Muscle of leg (tissue), 11 donors: ENCODE measurements around the gene NR4A2. TPM values are rescaled to one million over a fixed set of nuclear protein-coding genes. Genes with fewer than 3 reads are reported as not detected.

Experiments used
- DNase-seq: peaks from one replicate; pipeline ENCODE4 v3.0.0; 2013
- H3K27ac ChIP-seq: one replicate; pipeline ENCODE4 v1.5.1; 2013; ENCODE audit warnings: mild to moderate bottlenecking, low read length, control low read depth
- H3K27me3 ChIP-seq: one replicate; pipeline ENCODE4 v1.6.1; 2013; ENCODE audit warnings: low read length; ENCODE audit not compliant: control insufficient read depth, insufficient read depth
- H3K36me3 ChIP-seq: one replicate; pipeline ENCODE4 v1.6.1; 2013; ENCODE audit warnings: low read length; ENCODE audit not compliant: control insufficient read depth, insufficient read depth
- H3K4me1 ChIP-seq: one replicate; pipeline ENCODE4 v1.6.1; 2013; ENCODE audit warnings: low read length; ENCODE audit not compliant: control insufficient read depth, insufficient read depth
- H3K4me3 ChIP-seq: one replicate; pipeline ENCODE4 v1.5.1; 2013; ENCODE audit warnings: low read length, control low read depth
- H3K9me3 ChIP-seq: replicated peaks from 2 replicates; pipeline ENCODE4 v1.6.1; 2013; ENCODE audit warnings: low read depth, low read length; ENCODE audit not compliant: control insufficient read depth
- WGBS: methylation state at CpG from one replicate; pipeline ENCODE4 v1.1.5; 2013; ENCODE audit warnings: missing lambda C conversion rate; ENCODE audit not compliant: insufficient coverage; 5-methylcytosine and 5-hydroxymethylcytosine counted together
- polyA plus RNA-seq, 8 donors: library from polyadenylated mRNA; unstranded; fragments of 120-200 nt; gene quantifications; one replicate each; pipeline versions ENCODE4 v1.2.1 to v1.2.3, GENCODE V29; 2013; ENCODE audit warnings: inconsistent platforms in 1 of 8, low replicate concordance in 1 of 8; ENCODE audit not compliant: insufficient read length in 8 of 8, insufficient read depth in 1 of 8
- total RNA-seq: library from RNA; stranded (reverse); fragments of 120-200 nt; gene quantifications from one replicate; pipeline ENCODE4 v1.2.4, GENCODE V29; 2013

NR4A2 gene
- total and polyA plus RNA-seq, 9 donors = 1.0 to 4.3 (median 1.9) TPM

DNA sequence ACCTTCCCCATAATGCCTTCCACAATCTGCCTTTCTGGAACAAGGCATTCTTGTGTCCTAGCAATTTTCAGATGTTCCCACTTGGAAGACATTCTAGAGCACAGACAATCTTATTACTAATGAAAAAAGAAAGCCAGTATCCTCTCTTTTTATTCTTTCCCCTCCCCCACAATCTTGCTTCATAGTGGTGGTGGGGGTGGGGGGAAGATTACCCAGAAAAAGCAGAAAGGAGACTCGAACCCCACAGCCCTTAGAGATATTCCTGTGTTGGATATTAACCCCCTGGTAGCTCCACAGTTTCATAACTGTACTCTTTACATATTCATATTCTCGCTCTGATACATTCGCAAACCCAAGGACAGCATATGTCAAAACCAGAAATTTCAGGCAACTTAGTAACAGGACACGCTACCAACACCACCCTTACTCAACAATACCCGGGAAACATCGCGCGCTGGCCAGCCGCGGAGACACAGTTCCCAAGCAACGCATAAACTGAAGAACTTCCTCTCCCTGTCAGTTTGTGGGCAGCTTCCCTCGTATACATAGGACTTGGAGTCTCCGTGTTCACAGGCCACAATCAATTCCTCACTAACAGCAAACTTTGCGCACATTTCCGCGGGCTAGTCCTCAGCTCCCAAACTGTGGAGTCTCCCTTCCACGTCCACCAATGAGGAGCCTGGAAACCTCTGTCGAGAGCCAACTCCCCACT lies 793 bp downstream of the NR4A2 start:
- H3K9me3 ChIP-seq = no peaks in the 10 kb centered on the region
- peak overlapping the region; percentile 67 for H3K4me3 ChIP-seq
- H3K27me3 ChIP-seq = peaks cover 65% of the 10 kb centered on the region
- DNase-seq = peak; percentile 89
- H3K4me1 ChIP-seq = peaks cover 29% of the 10 kb centered on the region
- no peaks in the 10 kb centered on the region for H3K36me3 ChIP-seq
- peak overlapping the region; percentile 97 for H3K27ac ChIP-seq
- WGBS = under 1% methylated on average over 16 of the region's 18 CpGs

DNA sequence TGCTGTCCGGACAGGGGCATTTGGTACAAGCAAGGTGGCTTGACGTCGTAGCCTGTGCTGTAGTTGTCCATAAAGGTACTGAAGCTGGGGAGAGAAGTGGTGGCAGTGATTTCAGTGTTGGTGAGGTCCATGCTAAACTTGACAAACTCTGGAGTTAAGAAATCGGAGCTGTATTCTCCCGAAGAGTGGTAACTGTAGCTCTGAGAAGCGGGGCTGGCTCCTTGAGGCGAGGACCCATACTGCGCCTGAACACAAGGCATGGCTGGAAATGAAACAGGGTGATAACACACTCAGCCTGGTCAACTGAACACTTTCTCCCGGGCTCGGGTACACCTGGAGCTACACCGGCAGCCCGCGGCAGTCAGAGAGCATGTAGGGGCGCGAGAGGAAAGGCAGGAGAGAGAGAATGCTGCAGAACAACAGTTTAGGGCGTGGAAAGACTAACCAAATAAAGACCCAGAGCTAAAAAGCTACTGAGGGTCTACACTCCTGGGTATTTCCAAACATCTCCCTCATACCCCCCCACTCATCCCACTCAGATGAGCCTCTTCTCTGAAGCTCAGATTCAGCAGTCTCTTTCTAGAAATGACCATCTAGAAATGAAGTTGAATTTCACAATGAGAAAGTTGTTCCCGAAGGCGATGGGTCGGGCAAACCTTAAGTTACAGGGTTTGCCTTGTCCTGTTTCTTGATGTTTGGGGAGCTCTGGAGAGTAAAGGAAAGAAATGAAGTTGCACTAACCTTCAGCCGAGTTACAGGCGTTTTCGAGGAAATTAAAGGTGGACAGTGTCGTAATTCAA lies 2.4 kb downstream of the NR4A2 start:
- Histone ChIP-seq H3K27me3 (peaks cover 81% of the 10 kb centered on the region), H3K9me3 (no peaks in the 10 kb centered on the region), H3K36me3 (no peaks in the 10 kb centered on the region), H3K27ac (no peak overlapping the region), H3K4me3 (no peak overlapping the region), H3K4me1 (peaks cover 29% of the 10 kb centered on the region)
- no peak for DNase-seq
- WGBS = 14% methylated on average over 17 of the region's 23 CpGs

DNA sequence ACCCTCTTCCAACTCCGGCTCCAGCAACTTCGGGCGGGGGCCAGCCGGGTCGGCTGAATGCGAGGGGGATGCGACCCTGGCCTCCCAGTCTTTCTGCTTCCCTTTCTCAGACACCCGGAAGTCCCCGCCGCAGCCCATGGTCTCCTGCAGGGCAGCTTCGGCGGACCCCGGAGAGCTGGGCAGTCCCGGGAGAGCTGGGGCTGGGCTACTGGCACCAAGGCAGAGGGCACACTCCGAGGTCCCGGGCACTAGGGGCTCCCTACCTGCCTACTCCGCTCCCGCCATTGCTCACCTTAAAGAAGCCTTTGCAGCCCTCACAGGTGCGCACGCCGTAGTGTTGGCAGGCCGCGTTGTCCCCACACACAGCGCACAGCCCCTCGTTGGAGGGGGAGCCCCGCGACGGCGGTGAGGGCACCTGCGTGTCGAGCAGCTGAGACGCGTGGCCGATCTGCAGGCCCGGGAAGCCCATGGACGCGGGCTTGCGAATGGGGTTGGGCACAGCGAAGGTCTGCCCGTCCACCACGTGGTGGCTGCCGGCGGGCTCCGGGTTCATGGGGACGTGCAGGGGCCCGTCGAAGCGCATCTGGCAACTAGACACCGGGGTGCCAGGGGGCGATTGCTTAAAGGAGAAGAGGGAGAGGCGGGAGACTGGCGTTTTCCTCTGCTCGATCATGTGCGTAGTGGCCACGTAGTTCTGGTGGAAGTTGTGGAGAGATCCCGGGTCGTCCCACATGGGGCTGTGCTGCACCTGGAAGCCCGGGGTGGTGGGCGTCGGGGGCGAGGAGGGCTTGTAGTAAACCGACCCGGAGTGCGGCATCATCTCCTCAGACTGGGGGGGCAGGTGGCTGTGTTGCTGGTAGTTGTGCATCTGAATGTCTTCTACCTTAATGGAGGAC lies 3.2 kb downstream of the NR4A2 start:
- Histone ChIP-seq H3K27ac (no peak overlapping the region), H3K4me1 (peaks cover 25% of the 10 kb centered on the region), H3K4me3 (peak overlapping the region; percentile 16), H3K9me3 (no peaks in the 10 kb centered on the region), H3K36me3 (no peaks in the 10 kb centered on the region), H3K27me3 (peaks cover 81% of the 10 kb centered on the region)
- no peak for DNase-seq
- WGBS = 4% methylated on average over 61 of the region's 64 CpGs

DNA sequence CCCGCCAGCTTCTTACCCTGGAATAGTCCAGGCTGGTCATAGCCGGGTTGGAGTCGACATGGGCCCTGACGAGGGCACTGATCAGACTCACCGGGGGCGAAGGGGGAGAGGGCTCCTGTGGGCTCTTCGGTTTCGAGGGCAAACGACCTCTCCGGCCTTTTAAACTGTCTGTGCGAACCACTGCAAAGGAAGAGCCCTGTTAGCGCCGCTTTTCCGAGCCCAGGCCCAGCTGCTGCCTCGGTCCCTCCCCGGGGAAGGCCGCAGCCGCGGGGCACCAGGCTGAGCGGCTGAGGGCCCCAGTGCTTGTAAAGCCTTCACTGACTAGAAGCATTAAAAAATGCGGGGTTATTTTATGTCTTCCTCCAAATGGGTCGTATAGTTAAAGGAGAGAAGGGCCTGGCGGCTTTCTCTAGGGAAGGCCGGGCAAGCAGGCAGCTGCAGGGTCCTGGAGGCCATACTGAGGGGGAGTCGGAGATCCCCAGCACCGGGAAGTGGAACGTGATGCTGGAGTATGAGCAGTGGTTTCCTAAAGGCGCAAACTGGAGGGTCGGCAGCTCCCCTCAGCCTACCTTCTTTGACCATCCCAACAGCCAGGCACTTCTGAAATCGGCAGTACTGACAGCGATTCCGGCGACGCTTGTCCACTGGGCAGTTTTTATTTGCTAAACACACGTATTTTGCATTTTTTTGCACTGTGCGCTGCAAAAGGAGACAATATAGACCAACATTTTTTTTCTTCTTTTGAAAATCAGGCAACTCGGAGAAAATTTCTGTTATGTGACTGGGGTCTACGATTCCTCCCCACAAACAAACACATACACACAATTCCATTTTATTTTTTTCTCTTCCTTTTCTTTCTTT lies 4.5 kb downstream of the NR4A2 start:
- no peak overlapping the region for H3K4me3 ChIP-seq
- no peak overlapping the region for H3K27ac ChIP-seq
- WGBS = 35% methylated on average over 33 of the region's 38 CpGs
- no peaks in the 10 kb centered on the region for H3K36me3 ChIP-seq
- no peaks in the 10 kb centered on the region for H3K9me3 ChIP-seq
- H3K4me1 ChIP-seq = peaks cover 19% of the 10 kb centered on the region
- DNase-seq = no peak
- H3K27me3 ChIP-seq = peaks cover 83% of the 10 kb centered on the region

DNA sequence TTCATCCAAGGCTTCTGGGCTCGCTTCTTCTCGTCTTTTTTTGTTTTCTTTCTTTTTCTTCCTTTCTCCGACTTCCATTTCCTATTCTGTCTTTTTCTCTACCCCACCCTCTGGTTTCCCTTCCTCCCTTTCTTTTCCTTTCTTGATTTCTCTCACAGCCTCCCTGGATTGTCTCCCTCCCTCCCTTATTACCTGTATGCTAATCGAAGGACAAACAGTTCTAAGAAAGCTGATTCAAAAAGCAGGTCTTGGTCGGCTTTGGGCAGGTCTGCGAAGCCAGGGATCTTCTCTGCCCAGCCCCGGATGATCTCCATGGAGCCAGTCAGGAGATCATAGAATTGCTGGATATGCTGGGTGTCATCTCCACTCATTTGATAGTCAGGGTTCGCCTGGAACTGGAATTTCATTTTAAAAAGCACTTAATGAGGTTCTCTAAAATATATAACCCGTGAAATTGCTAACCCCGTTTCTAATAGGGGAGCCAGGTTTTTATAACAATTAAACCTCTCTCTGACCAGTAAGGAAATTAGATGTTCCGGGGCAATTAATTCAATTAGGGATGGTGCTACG lies 5.9 kb downstream of the NR4A2 start:
- Histone ChIP-seq H3K9me3 (no peaks in the 10 kb centered on the region), H3K27ac (no peak overlapping the region), H3K27me3 (peaks cover 83% of the 10 kb centered on the region), H3K4me1 (peaks cover 23% of the 10 kb centered on the region), H3K36me3 (no peaks in the 10 kb centered on the region), H3K4me3 (no peak overlapping the region)
- WGBS = 34% methylated on average over 5 of the region's 12 CpGs
- DNase-seq = no peak

DNA sequence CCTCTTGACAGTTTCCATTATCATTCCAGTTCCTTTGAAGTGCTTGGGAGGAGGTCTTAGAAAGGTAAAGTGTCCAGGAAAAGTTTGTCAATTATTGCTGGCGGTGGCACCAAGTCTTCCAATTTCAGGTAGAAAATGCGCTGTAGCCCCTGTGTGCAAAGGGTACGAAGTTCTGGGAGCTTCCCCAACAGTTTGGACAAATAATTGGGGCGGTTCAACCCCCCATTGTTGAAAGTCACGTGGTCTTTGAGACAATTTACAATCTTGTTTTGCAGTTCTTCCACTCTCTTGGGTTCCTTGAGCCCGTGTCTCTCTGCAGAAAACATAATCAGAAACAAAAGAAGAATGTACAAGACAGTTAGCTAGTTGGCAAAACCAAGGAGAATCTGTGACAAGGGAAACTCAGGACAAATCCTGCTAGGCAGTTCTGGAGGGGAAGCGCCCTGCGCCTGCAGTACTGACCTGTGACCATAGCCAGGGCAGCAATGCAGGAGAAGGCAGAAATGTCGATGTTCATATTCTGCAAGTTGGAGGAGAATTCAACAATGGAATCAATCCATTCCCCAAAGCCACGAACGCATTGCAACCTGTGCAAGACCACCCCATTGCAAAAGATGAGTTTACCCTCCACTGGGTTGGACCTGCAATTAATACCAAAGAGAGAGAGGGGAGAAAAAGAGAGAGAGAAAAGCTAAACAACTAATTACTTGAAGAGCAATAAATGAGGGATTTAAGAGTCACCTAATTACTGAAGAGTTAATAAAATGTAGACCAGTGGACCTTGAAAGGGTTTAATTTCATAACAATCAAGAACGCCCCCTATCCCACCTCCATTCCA lies 6.6 kb downstream of the NR4A2 start:
- no peak overlapping the region for H3K27ac ChIP-seq
- no peaks in the 10 kb centered on the region for H3K9me3 ChIP-seq
- DNase-seq = no peak
- no peaks in the 10 kb centered on the region for H3K36me3 ChIP-seq
- H3K27me3 ChIP-seq = peaks cover 85% of the 10 kb centered on the region
- no peak overlapping the region for H3K4me3 ChIP-seq
- peaks cover 30% of the 10 kb centered on the region for H3K4me1 ChIP-seq
- 51% methylated on average over 9 of the region's 12 CpGs for WGBS

DNA sequence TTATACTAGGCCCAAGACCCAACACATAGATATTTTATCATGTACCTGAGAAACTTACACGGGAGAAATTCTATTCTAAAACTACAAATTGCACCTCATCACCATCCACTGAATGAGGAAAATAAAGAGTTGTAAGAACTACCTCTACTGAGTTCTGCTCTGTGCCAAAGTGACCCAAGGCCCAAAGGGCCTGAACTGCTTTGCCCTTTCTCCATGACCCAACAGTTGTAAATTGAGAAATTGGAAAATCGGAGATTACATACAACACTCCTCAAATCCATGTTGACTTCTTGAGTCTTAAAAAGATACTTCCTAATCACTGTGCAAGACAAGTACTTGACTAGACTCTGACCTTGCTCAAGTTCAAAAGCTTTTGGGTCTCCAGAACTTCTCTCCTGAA lies 8.8 kb downstream of the NR4A2 start:
- Histone ChIP-seq H3K4me1 (peaks cover 31% of the 10 kb centered on the region), H3K9me3 (no peaks in the 10 kb centered on the region), H3K4me3 (no peak overlapping the region), H3K27ac (no peak overlapping the region), H3K36me3 (no peaks in the 10 kb centered on the region), H3K27me3 (peaks cover 83% of the 10 kb centered on the region)
- DNase-seq = no peak
- no CpG with 5 or more reads among the region's 2 CpGs for WGBS

DNA sequence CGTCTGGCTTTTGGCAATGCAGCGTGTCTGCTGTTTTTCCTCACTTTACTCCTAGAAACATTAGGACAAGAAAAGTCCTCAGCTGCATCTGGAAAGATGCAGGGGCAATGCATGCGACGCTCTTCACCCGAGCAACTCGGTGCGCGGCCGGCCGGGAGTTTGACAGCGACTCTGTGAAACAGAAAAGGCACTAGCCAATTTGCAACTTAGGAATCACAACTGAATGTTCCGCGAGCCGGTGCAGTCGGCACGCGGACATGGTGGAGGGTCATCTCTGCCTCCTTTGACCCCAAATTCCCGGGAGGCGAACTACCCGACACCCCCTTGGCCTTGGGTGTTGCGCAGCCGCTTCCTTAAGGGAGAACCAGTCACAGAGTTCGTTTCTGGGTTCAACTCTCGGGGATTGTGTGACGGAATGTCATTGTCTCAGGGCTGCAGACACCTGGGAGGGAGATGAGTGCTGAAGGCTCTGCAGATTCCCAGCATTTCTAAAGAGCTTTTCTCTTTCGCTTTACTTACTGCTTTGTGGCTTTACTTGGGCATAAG lies 9.8 kb downstream of the NR4A2 start:
- H3K27ac ChIP-seq = no peak overlapping the region
- H3K4me1 ChIP-seq = peaks cover 31% of the 10 kb centered on the region
- H3K4me3 ChIP-seq = no peak overlapping the region
- peaks cover 80% of the 10 kb centered on the region for H3K27me3 ChIP-seq
- WGBS = 7% methylated on average over 24 of the region's 26 CpGs
- no peaks in the 10 kb centered on the region for H3K9me3 ChIP-seq
- DNase-seq = no peak
- H3K36me3 ChIP-seq = no peaks in the 10 kb centered on the region
